Measurements from ENCODE around the gene ABO. TPM values are rescaled to one million over a fixed set of nuclear protein-coding genes. Genes with fewer than 3 reads are reported as not detected.

The ABO gene
- total and polyA plus RNA-seq, 2 of the 8 experiments (the other 6 are each of a cell fraction or from before 2014, with no cell fraction given) = 0.03 TPM; not detected in 1

- TF ChIP-seq TAF1 (IDR thresholded peaks at IDR 0.05; ENCODE audit: low read depth, low read length) (peak; percentile 45; the same call in 1 of the 2 replicates), HDAC6 (IDR thresholded peaks at IDR 0.05; ENCODE audit: low read depth, low read length) (no peak), CEBPB (IDR thresholded peaks at IDR 0.05; ENCODE audit: low read depth, low read length) (no peak), SIX5 (IDR thresholded peaks at IDR 0.05; ENCODE audit: low read depth, low read length) (no peak), SIRT6 (IDR thresholded peaks at IDR 0.05; ENCODE audit: low read length) (no peak), TAF7 (optimal IDR thresholded peaks at IDR 0.05; ENCODE audit: borderline replicate concordance, low read depth, low read length) (no peak), BRCA1 (IDR thresholded peaks at IDR 0.05; ENCODE audit: low read depth, low read length) (no peak; the same call in 1 of the 2 replicates), EP300 (IDR thresholded peaks at IDR 0.05; ENCODE audit: borderline replicate concordance in 1 of 2, low read depth in 2 of 2, low read length in 2 of 2) (0 out of 3 replicates have a peak, but pooled peaks of 1 of the 2 experiments have one; percentile 39), POLR2AphosphoS5 (IDR thresholded peaks at IDR 0.05; ENCODE audit: low read depth, low read length) (no peak), ATF2 (IDR thresholded peaks at IDR 0.05; ENCODE audit: low read length) (peak; percentile 78; the same call in 1 of the 2 replicates), BACH1 (IDR thresholded peaks at IDR 0.05; ENCODE audit: low read length) (no peak), GABPA (IDR thresholded peaks at IDR 0.05; ENCODE audit: borderline replicate concordance, insufficient read depth, low read length) (peak; percentile 17; the same call in 1 of the 2 replicates), EZH2 (IDR thresholded peaks at IDR 0.05; ENCODE audit: low read depth, low read length, severe bottlenecking) (no peak), USF2 (IDR thresholded peaks at IDR 0.05; ENCODE audit: low read length) (no peak), YY1 (IDR thresholded peaks at IDR 0.05; ENCODE audit: low read depth, low read length) (peak; percentile 77), MAFK (IDR thresholded peaks at IDR 0.05; ENCODE audit: low read depth, low read length) (no peak), TBP (IDR thresholded peaks at IDR 0.05; ENCODE audit: low read depth, low read length) (no peak), SP1 (IDR thresholded peaks at IDR 0.05; ENCODE audit: low read depth, low read length) (peak; percentile 55; the same call in 1 of the 2 replicates), CBX5 (IDR thresholded peaks at IDR 0.05; ENCODE audit: low read depth, low read length) (no peak), CTCF (IDR thresholded peaks at IDR 0.05; ENCODE audit: control extremely low read depth in 1 of 3, insufficient read depth in 1 of 3, low read depth in 1 of 3, low read length in 3 of 3) (peak; percentile 85 to 99 (median 97))
These were observed 36.0 kb downstream of the ABO start (continued) for GRCh38 chr9:133238851-133239532.
